Glutamatergic neuron (in vitro differentiated cells): ENCODE data around the gene LDLRAD4. TPM values are rescaled to one million over a fixed set of nuclear protein-coding genes. Genes with fewer than 3 reads are reported as not detected.

Experiments
- DNase-seq: peaks from one replicate; pipeline ENCODE4 v3.0.0; 2022
- H3K27ac Mint-ChIP-seq: one replicate; pipeline ENCODE4 v1.8.0; 2020; ENCODE audit warnings: mild to moderate bottlenecking, mixed read lengths, inconsistent platforms; ENCODE audit not compliant: unreplicated experiment
- H3K27me3 Mint-ChIP-seq: one replicate; pipeline ENCODE4 v1.8.0; 2020; ENCODE audit warnings: mild to moderate bottlenecking, moderate library complexity, mixed read lengths, inconsistent platforms; ENCODE audit not compliant: unreplicated experiment
- H3K36me3 Mint-ChIP-seq: one replicate; pipeline ENCODE4 v1.8.0; 2020; ENCODE audit warnings: mild to moderate bottlenecking, mixed read lengths, inconsistent platforms; ENCODE audit not compliant: unreplicated experiment
- H3K4me1 Mint-ChIP-seq: one replicate; pipeline ENCODE4 v1.8.0; 2020; ENCODE audit warnings: mild to moderate bottlenecking, low read depth, mixed read lengths, inconsistent platforms; ENCODE audit not compliant: unreplicated experiment
- H3K4me3 Mint-ChIP-seq: one replicate; pipeline ENCODE4 v1.8.0; 2020; ENCODE audit warnings: mild to moderate bottlenecking, mixed read lengths, inconsistent platforms; ENCODE audit not compliant: unreplicated experiment
- H3K9me3 Mint-ChIP-seq: one replicate; pipeline ENCODE4 v1.8.0; 2020; ENCODE audit warnings: mild to moderate bottlenecking, moderate library complexity, mixed read lengths, inconsistent platforms; ENCODE audit not compliant: unreplicated experiment
- CTCF ChIP-seq: fragments of 200-600 bp; sonication (generic); IDR thresholded peaks from one replicate; pipeline ENCODE4 v1.5.0; 2021; ENCODE audit not compliant: partially characterized antibody, unreplicated experiment
- total RNA-seq: library from RNA; stranded (reverse); fragmentation: NEBNext Ultra II Directional; extraction: Animal tissue kit (Norgen Biotek cat#: 25700); gene quantifications from one replicate; pipeline ENCODE4 v1.2.1, GENCODE V29; 2021; ENCODE audit not compliant: unreplicated experiment

Gene LDLRAD4
- total RNA-seq, 1 donor from 2014 or later = 0.29 TPM

DNA sequence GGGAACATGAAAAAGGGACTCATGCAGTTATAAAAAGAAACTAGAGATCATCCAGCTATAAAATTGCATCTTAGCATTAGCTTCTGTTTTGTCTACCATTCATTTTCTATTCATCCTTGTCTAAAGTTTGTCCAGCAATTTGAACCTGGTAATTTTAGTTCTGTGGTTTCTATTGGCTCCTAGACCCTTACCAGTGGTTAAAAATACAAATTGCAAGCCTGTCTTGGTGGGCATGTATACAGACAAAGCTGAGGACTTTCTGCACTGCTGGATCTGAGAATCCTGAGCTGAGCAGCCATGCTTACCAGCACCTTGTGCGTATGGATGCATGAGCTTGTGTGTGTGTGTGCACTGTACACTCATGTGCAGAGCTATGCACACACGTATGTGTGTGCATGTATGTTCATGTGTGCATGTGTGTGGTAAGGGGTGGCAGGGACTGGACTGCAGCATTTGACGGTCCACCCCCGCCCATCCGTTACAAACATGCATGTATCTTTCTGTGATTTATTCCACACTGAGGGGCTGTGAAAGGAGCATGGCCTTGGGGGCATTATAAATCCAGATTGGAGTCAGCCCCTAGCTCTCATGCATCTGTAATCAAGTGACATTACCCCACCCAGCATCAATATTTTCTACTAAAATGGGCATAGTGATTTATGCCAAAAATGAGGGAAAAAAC is 363.1 kb downstream of the LDLRAD4 start:
- H3K36me3 Mint-ChIP-seq = no peaks in the 10 kb centered on the region
- no peaks in the 10 kb centered on the region for H3K27me3 Mint-ChIP-seq
- no peak for TF ChIP-seq CTCF
- H3K27ac Mint-ChIP-seq = no peak overlapping the region
- H3K4me1 Mint-ChIP-seq = no peaks in the 10 kb centered on the region
- H3K9me3 Mint-ChIP-seq = no peaks in the 10 kb centered on the region
- DNase-seq = no peak
- H3K4me3 Mint-ChIP-seq = no peak overlapping the region

GRCh38 chr18:13582178-13582670 is 363.7 kb downstream of the LDLRAD4 start:
- no peak for DNase-seq
- Mint-ChIP-seq H3K27ac (no peak overlapping the region), H3K9me3 (no peaks in the 10 kb centered on the region), H3K27me3 (no peaks in the 10 kb centered on the region), H3K4me3 (no peak overlapping the region), H3K36me3 (no peaks in the 10 kb centered on the region), H3K4me1 (no peaks in the 10 kb centered on the region)
- TF ChIP-seq CTCF = no peak

DNA sequence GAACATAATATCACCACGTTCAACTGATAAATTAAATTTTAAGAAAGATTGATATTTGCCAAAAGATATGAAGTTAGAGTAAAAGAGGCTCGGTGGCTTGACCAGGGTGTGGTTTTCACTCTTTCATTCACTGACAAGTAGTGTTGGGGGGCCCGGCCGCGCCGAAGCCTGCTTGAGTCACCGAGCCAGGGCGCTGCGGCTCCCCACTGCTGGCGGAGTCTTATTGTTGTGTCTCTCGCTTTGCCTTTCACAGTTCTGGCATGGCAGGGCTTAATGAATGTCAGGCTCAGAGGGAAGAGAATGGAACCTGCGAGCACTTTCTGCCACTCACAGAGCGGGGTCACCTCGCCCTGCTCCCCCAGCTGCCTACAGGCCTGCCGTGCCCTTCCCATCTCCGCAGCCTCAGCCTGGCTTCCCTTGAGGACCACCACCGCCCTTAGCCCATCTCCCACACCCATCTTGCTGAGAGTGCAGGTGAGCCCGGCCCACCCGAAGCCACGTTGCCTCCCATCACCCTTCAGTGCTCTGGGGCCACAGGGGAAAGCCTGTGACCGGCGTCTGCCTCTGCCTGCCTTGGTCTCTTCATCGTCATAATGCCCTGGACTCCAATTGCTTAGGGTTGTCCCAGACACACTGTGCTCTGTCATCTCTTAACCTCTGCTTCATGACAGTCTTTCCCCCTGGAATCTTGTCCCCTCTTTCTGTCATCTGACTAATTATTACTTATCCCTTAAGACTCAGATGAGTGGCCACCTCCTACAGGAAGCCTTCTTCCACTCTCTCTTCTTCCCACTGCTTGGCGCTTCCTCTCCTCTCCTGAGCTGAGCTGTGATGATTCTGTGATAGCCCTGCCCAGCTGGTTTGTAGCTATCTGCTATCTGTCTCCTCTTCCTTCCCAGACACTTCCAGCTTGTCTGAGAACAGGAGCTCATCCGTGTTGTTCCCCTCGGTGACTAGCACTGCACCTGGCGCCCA is 365.3 kb downstream of the LDLRAD4 start:
- no peak for DNase-seq
- H3K4me1 Mint-ChIP-seq = no peaks in the 10 kb centered on the region
- no peaks in the 10 kb centered on the region for H3K9me3 Mint-ChIP-seq
- no peaks in the 10 kb centered on the region for H3K36me3 Mint-ChIP-seq
- H3K27me3 Mint-ChIP-seq = no peaks in the 10 kb centered on the region
- TF ChIP-seq CTCF = no peak
- no peak overlapping the region for H3K27ac Mint-ChIP-seq
- no peak overlapping the region for H3K4me3 Mint-ChIP-seq

- no peaks in the 10 kb centered on the region for H3K27me3 Mint-ChIP-seq
- no peaks in the 10 kb centered on the region for H3K9me3 Mint-ChIP-seq
- no peak overlapping the region for H3K4me3 Mint-ChIP-seq
- TF ChIP-seq CTCF = no peak
- H3K27ac Mint-ChIP-seq = no peak overlapping the region
- no peaks in the 10 kb centered on the region for H3K4me1 Mint-ChIP-seq
- no peaks in the 10 kb centered on the region for H3K36me3 Mint-ChIP-seq
- no peak for DNase-seq
These were observed 366.3 kb downstream of the LDLRAD4 start for GRCh38 chr18:13584825-13585224.
